ENCODE data around the gene C17orf78.
"Not testable (repeated sequence)": the region's sequence is repeated elsewhere in the genome, so short reads cannot be mapped to it uniquely, and the experiment has no call there.

C17orf78 gene

GRCh38 chr17:37386462-37386861, 10.7 kb downstream of the C17orf78 start:
- no peak for DNase-seq (ENCODE audit: low read depth, low spot score)

GRCh38 chr17:37388266-37388665, 12.5 kb downstream of the C17orf78 start:
- no peak for DNase-seq (ENCODE audit: low read depth, low spot score)

GRCh38 chr17:37389160-37389559, 13.4 kb downstream of the C17orf78 start:
- DNase-seq (ENCODE audit: low read depth, low spot score), result no peak

GRCh38 chr17:37391146-37391545, 15.4 kb downstream of the C17orf78 start:
- DNase-seq (ENCODE audit: low read depth, low spot score), result no peak

- DNase-seq (ENCODE audit: low read depth, low spot score), result no peak
These were observed 16.3 kb downstream of the C17orf78 start for GRCh38 chr17:37392024-37392590.

GRCh38 chr17:37393352-37393751, 17.6 kb downstream of the C17orf78 start:
- no peak for DNase-seq (ENCODE audit: low read depth, low spot score)

- no peak for DNase-seq (ENCODE audit: low read depth, low spot score)
These were observed 23.5 kb downstream of the C17orf78 start for GRCh38 chr17:37399265-37399803.

- no peak for DNase-seq (ENCODE audit: low read depth, low spot score)
These were observed 24.7 kb downstream of the C17orf78 start for GRCh38 chr17:37400505-37400904.

GRCh38 chr17:37405522-37405921, 29.7 kb downstream of the C17orf78 start:
- DNase-seq (ENCODE audit: low read depth, low spot score), result not testable (repeated sequence)

GRCh38 chr17:37405955-37406634, 30.3 kb downstream of the C17orf78 start:
- DNase-seq (ENCODE audit: low read depth, low spot score), result no peak

- no peak for DNase-seq (ENCODE audit: low read depth, low spot score)
These were observed 31.1 kb downstream of the C17orf78 start, which contains the start of the genes ACACA and TADA2A for GRCh38 chr17:37406635-37407461. ACACA (minus strand) TSS chr17:37406836; CDS start chr17:37406299, 537 bp downstream. TADA2A (plus strand) TSS chr17:37406886; CDS start chr17:37411366, 4,480 bp downstream.

- not testable (repeated sequence) for DNase-seq (ENCODE audit: low read depth, low spot score)
These were observed 32.3 kb downstream of the C17orf78 start for GRCh38 chr17:37408145-37408479.

- no peak for DNase-seq (ENCODE audit: low read depth, low spot score)
These were observed 34.6 kb downstream of the C17orf78 start for GRCh38 chr17:37410357-37410756.

- no peak for DNase-seq (ENCODE audit: low read depth, low spot score)
These were observed 38.2 kb downstream of the C17orf78 start for GRCh38 chr17:37413875-37414519.

- no peak for DNase-seq (ENCODE audit: low read depth, low spot score)
These were observed 42.1 kb downstream of the C17orf78 start for GRCh38 chr17:37417852-37418251.

GRCh38 chr17:37422971-37423625, 47.3 kb downstream of the C17orf78 start:
- no peak for DNase-seq (ENCODE audit: low read depth, low spot score)

- no peak for DNase-seq (ENCODE audit: low read depth, low spot score)
These were observed 49.5 kb downstream of the C17orf78 start for GRCh38 chr17:37425268-37425667.

GRCh38 chr17:37429039-37429438, 53.3 kb downstream of the C17orf78 start:
- DNase-seq (ENCODE audit: low read depth, low spot score), result no peak

- no peak for DNase-seq (ENCODE audit: low read depth, low spot score)
These were observed 53.7 kb downstream of the C17orf78 start for GRCh38 chr17:37429453-37429852.

GRCh38 chr17:37430051-37430627, 54.4 kb downstream of the C17orf78 start:
- no peak for DNase-seq (ENCODE audit: low read depth, low spot score)

GRCh38 chr17:37432671-37433070, 56.9 kb downstream of the C17orf78 start:
- DNase-seq (ENCODE audit: low read depth, low spot score), result no peak
